ENCODE measurements around the gene CHEK1. TPM values are rescaled to one million over a fixed set of nuclear protein-coding genes. Genes with fewer than 3 reads are reported as not detected.

Gene CHEK1
- total and polyA plus RNA-seq, 2 of the 8 experiments (the other 6 are each of a cell fraction or from before 2014, with no cell fraction given), result 37.7 to 133 TPM

DNA sequence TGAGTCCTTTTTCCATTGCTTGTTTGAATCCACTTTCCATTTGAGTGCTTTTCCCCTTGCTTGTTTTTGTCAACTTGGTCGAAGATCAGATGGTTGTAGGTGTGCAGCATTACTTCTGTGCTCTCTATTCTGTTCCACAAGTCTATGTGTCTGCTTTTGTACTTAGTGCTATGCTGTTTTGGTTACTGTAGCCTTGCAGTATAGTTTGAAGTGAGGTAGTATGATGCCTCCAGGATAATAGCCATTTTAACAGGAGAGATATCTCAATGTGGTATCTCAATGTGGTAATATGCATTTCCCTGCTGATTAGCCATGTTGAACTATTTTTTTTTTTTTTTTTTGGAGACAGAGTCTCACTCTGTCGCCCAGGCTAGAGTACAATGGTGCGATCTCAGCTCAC lies 38.9 kb downstream of the CHEK1 start (continued):
- TF ChIP-seq CHD7 (IDR thresholded peaks at IDR 0.05; ENCODE audit: insufficient replicate concordance, low read length) (no peak), SIRT6 (IDR thresholded peaks at IDR 0.05; ENCODE audit: low read length) (no peak)
